Stimulated activated CD8-positive, alpha-beta memory T cell treated with anti-CD3 and anti-CD28 coated beads, Interleukin-7, amount 100 ng/mL, for 48 hours (primary cell): Measurements from ENCODE around the gene SLC25A33.

Source experiments
- DNase-seq, 2 donors: peaks; one replicate each; pipeline ENCODE4 v3.0.0-alpha.2; 2020; ENCODE audit warnings: low read depth in 1 of 2; ENCODE audit errors: extremely low read depth in 1 of 2

Gene SLC25A33

GRCh38 chr1:9599741-9600140, 60.5 kb downstream of the SLC25A33 start:
- no peak for DNase-seq

GRCh38 chr1:9600861-9601834, 61.9 kb downstream of the SLC25A33 start:
- no peak for DNase-seq

DNA sequence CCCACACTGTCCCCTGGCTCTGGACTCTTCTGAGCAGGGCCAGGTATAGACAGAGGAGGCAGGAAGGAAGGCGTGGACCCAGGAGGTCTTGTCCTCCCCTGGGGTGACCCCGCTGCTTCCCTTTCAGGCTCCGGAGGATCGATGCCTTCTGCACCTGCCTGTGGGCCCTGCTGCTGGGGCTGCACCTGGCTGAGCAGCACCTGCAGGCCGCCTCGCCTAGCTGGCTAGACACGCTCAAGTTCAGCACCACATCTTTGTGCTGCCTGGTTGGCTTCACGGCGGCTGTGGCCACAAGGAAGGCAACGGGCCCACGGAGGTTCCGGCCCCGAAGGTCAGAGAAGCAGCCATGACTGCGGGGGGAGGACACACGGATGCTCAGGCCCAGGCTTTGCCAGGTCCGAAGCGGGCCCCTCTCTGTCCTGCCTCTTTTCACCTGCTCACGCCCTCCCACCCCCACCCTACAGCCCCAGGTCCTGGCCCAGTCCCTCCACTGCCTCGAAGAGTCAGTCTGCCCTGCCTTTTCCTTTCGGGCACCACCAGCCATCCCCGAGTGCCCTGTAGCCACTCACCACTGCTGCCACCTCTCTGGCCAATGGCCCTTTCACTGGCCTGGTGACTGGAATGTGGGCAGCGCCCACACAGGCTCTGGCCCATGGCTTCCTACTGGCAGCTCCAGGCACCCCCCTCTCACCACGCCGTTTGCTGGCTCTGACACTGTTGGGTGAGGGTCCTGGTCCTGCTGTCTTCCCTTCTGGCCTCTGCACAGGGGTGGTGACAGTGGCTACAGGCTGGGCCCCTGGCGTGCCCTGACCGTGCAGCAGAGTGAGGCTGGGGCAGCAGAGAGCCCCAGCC, 62.9 kb downstream of the SLC25A33 start:
- no peak for DNase-seq

DNA sequence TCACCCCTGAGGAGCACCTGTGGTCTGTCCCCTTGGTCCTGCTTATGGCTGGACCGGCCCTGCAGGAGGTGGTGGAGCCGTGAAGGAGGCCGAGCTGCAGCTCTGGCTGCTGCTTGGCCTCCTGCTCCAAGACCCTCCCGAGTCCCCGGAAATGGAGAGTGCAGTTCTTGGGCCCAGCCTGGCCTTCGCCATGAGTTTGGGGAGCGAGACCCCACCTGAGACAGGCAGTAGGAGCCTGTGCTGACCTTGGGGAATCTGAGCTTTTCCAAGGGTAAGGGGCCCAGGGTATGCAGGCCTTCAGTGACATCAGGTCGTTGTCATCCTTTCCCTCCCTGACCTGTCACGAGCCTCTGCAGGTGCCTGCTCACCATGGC, 63.5 kb downstream of the SLC25A33 start:
- no peak for DNase-seq

GRCh38 chr1:9603307-9603706, 64.0 kb downstream of the SLC25A33 start:
- DNase-seq: no peak

DNA sequence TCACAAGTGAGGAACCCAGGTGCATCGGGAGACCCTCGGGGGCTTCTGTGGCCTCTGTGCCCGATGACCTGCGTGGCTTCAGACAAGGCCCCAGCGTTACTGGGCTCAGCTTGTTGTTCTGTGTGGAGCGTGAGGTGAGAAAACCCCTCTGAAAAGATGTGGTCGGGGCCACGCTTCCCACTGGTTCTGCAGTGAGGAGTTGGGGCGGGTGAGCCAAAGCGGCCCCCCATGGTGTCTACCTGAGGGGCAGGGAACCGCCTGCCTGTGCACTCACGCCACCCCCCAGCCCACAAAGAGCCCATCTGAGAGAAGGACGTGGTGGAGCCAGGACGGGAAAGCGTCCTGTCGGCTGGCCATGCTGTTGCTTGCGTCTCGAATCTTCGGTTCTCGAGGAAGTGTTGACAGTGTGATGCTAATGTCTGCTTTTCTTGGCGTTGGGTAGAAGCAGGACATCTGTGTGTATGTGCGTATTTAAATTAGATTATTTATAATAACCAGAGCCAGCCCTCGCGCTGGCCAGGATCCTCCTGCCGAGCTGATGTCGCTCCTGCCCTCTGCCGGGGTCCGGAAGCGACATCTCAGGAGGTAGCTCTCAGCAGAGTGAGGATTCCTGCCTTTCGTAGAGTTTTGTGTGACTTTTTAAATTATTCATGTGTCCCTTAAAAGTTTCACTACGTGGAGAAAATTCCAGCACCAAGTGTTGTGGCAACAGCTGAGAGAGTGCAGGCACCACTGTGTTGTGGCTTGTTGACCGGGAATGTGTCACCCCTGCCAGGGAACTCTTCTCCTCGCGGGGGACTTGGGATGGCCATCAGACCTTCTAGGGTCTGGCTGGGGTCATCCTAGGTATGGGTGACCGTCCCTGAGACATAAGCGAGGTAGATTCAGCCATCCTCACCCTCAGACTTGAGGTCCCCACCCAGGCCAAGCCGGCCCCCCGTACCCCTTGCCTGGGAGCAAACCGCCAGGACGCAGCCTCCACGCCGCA, 64.8 kb downstream of the SLC25A33 start:
- no peak for DNase-seq

- no peak for DNase-seq
These were observed 65.6 kb downstream of the SLC25A33 start for GRCh38 chr1:9604836-9605235.

GRCh38 chr1:9605946-9606455, 66.7 kb downstream of the SLC25A33 start:
- no peak for DNase-seq

- DNase-seq: no peak
These were observed 67.2 kb downstream of the SLC25A33 start for GRCh38 chr1:9606458-9606857.

- DNase-seq: no peak
These were observed 67.7 kb downstream of the SLC25A33 start for GRCh38 chr1:9606948-9607347.

DNA sequence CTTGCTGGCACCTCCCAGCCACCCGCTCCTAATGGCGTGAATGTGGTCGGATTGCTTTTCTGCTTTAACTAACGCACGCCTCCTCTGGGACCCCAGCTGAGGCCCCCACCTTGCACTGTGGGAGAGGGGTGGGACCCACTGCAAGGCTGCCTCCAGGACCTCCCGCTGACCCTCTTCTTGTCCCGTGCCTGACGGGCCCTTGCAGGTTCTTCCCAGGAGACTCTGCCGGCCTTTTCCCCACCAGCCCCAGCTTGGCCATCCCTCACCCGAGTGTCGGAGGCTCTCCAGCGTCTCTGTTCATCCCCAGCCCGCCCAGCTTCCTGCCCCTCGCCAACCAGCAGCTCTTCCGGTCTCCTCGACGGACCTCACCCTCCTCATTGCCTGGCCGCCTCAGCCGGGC, 68.1 kb downstream of the SLC25A33 start:
- no peak for DNase-seq

DNA sequence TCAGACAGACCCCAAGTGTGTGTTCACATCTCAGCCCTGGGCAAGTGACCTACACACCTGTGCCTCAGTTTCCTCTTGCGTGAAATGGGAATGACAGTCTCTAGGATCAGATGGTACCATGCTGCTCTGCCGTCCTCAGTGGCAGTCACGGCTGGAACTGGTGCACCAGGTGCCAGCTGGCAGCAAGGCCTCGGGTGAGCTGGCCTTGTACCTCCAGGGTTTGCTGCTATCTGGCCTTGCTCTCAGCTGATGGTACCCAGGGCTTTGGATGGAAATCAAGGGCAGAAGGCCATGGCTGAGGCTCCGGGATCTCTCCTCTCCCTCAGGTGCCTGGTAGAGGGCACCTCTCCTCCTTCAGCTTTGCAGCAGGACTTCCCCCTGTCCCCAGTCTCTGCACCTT, 70.7 kb downstream of the SLC25A33 start:
- DNase-seq: no peak

DNA sequence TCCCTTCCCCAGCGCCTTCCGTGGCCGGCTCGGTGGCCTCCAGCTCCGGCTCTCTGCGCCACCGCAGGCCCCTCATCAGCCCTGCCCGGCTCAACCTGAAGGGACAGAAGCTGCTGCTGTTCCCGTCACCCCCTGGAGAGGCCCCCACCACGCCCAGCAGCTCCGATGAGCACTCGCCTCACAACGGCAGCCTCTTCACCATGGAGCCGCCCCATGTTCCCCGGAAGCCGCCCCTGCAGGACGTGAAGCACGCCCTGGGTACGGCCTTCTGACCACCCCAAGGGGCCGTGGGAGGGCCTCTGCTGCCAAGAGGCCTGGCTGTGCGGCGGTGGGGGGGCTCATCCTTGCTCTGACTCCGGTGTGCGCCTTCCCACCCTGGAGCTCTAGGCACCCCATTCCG, 71.3 kb downstream of the SLC25A33 start:
- no peak for DNase-seq

DNA sequence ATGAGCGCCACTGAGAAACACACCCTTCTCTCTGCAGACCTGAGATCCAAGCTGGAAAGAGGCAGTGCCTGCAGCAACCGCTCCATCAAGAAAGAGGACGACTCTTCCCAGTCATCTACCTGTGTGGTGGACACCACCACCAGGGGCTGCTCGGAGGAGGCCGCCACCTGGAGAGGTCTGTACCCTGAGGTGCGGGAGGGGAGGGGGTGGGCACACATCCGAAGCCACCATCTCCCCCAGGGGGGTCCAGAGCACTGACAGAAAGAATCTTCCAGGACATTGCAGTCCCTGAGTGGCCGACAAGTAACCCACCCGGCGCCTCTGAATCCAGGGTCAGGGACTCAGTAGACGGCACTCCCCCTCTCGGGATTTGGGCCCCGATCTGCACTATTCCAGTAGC, 72.5 kb downstream of the SLC25A33 start:
- no peak for DNase-seq

DNA sequence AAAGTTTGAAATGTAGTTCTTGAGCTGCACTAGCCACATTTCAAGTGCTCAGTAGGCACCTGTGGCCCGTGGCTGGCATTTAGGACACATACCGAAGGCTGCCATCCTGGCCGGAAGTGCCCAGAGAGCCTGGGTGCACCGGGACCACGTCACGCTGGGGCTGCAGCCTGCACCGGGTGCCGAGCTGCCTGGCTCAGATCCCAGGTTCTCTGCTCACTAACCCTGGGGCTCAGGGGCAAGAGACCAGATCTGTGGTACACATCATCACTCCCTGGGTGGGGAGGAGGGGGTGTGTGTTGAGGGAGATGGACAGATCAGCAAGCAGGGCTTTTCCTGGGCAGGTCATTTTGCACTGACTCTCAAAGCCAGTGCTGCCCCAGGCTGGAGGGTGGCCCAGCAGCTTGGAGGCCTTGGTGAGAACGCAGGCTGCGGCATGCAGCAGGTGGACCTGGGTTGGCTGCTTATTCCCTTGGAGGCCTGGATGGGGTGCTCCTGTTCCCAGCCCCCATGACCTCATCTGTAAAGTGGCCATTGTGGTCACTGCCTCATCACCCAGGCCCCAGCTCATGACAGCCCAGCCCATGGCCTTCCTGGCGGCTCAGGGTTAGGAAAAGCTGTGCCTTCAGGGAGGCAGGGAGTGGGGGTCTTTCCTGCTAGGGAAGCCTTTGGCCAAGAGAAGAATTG, 73.0 kb downstream of the SLC25A33 start:
- no peak for DNase-seq

DNA sequence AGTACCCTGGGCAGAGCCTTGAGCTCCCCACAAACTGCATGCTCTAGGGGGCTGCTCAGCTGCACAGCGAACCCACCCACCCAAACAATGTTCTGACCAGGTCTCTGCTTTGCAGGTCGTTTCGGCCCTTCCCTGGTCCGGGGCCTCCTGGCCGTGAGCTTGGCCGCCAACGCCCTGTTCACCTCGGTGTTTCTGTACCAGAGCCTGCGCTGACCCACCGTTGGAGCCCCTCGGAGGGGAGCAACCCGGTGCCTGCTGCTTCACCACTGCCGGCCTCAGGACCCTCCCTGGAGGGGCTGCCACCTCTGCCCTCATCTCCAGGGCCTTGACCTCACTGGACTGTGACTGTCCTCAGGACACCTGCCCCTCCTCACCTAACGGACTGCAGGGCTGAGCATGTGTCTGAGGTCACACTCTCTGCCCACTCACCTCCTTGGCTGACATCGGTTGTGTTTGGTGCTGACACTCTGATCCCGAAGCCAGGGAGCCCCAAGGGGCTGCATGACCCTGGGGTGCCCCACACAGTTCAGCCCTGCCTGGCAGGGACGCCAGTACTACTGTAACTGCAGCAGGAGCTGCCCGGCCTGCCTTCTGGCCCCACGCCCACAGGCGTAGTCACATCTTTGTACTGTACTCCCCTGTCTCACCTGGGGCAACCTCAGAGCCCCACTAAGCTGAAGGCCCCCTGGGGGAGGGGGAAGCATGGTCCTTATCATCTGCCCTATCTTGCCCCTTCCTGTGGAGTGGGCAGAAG, 73.8 kb downstream of the SLC25A33 start:
- no peak for DNase-seq

- DNase-seq: no peak
These were observed 74.5 kb downstream of the SLC25A33 start for GRCh38 chr1:9613625-9614299.

GRCh38 chr1:9615316-9616063, 76.2 kb downstream of the SLC25A33 start:
- DNase-seq: no peak
